Gastrocnemius medialis (tissue), 4 donors: Measurements from ENCODE around the gene LRCH1.

ENCODE experiments used
- CTCF ChIP-seq, 5 experiments: fragments of 450-650 bp in 3 of 5; fragments of 200-600 bp in 2 of 5; sonication (generic) in 2 of 5; IDR thresholded peaks in 4 of 5; conservative IDR thresholded peaks in 1 of 5; 1 replicate in 4 of 5; 2 replicates in 1 of 5; pipeline ENCODE4 v1.5.1; 2016 to 2019; ENCODE audit warnings: antibody characterized with exemption in 5 of 5, mild to moderate bottlenecking in 3 of 5, moderate library complexity in 3 of 5
- POLR2A ChIP-seq, 2 donors: fragments of 450-650 bp; IDR thresholded peaks; one replicate each; pipeline ENCODE4 v1.6.1; 2017; ENCODE audit warnings: antibody characterized with exemption in 2 of 2, mild to moderate bottlenecking in 2 of 2, moderate library complexity in 2 of 2

- TF ChIP-seq POLR2A (IDR thresholded peaks at IDR 0.05) (no peak), CTCF (IDR thresholded peaks at IDR 0.05 in 4 of 5, conservative IDR thresholded peaks at IDR 0.05 in 1 of 5) (no peak)
These were observed 34.9 kb downstream of the LRCH1 start for GRCh38 chr13:46587807-46588418.
